Endothelial cell (in vitro differentiated cells): ENCODE results near the gene SOX6. TPM values are rescaled to one million over a fixed set of nuclear protein-coding genes. Genes with fewer than 3 reads are reported as not detected.

Source experiments
- DNase-seq: peaks from one replicate; pipeline ENCODE4 v3.0.0; 2021; ENCODE audit warnings: low spot score
- H3K27ac Mint-ChIP-seq: one replicate; pipeline ENCODE4 v1.8.0; 2021; ENCODE audit warnings: mixed read lengths, inconsistent platforms; ENCODE audit not compliant: unreplicated experiment
- H3K27me3 Mint-ChIP-seq: one replicate; pipeline ENCODE4 v1.8.0; 2021; ENCODE audit warnings: mild to moderate bottlenecking, moderate library complexity, mixed read lengths, inconsistent platforms; ENCODE audit not compliant: unreplicated experiment
- H3K36me3 Mint-ChIP-seq: one replicate; pipeline ENCODE4 v1.8.0; 2021; ENCODE audit warnings: mild to moderate bottlenecking, low read depth, mixed read lengths, inconsistent platforms; ENCODE audit not compliant: unreplicated experiment
- H3K4me1 Mint-ChIP-seq: one replicate; pipeline ENCODE4 v1.8.0; 2021; ENCODE audit warnings: mild to moderate bottlenecking, mixed read lengths, inconsistent platforms; ENCODE audit not compliant: unreplicated experiment
- H3K4me3 Mint-ChIP-seq: one replicate; pipeline ENCODE4 v1.8.0; 2021; ENCODE audit warnings: mild to moderate bottlenecking, mixed read lengths, inconsistent platforms; ENCODE audit not compliant: unreplicated experiment
- H3K9me3 Mint-ChIP-seq: one replicate; pipeline ENCODE4 v1.8.0; 2021; ENCODE audit warnings: mixed read lengths, inconsistent platforms; ENCODE audit not compliant: unreplicated experiment
- total RNA-seq: library from RNA; stranded (reverse); fragmentation: NEBNext Ultra II Directional; extraction: Animal tissue kit (Norgen Biotek cat#: 25700); gene quantifications from one replicate; pipeline ENCODE4 v1.2.1, GENCODE V29; 2021; ENCODE audit not compliant: unreplicated experiment
- TF ChIP-seq, protein P1 (sequence below): fragments of 200-600 bp; sonication (generic); IDR thresholded peaks from one replicate; pipeline ENCODE4 v1.5.0; 2021; ENCODE audit warnings: antibody characterized with exemption; ENCODE audit not compliant: unreplicated experiment

SOX6 gene
- total RNA-seq, 1 donor from 2014 or later = 21.0 TPM

DNA sequence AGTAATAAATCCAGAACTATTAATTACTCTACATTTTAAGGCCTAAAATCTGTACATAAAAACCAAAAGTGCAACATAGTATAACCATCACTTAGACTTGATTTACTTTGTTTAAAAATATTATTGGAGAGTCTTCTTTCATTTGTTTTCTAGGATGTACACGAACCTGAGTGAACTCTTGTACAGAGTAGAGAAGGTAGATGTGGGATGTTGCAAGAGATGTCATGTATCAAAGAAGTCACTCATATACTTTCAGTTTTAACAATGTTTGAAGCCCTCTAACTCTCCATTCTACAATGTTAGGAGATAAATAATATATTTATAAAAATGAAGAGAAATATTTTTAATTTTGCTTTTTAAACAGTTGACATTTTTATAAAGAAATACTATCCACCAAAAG, 38.6 kb downstream of the SOX6 start:
- no peaks in the 10 kb centered on the region for H3K36me3 Mint-ChIP-seq

DNA sequence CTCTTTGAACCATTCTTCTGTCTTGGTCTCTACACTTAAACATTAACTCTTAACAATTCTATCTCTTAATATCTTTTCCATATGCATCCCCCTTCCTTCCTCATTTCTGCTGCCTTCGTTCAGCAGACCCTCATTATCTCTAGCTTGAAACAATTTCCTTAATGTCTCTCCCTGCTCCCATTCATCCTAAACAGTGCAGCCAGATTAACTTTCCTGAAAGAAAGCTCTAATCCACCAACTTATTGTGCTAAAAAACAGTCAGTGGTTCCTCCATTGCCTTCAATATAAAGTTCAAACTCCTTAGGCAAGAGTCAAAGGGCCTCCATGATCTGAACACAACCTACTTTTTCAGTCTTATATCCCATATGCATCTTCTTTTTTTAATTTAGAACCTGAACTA, 42.5 kb downstream of the SOX6 start:
- Mint-ChIP-seq H3K27ac (peak overlapping the region; percentile 38), H3K36me3 (no peaks in the 10 kb centered on the region), H3K27me3 (no peaks in the 10 kb centered on the region), H3K9me3 (no peaks in the 10 kb centered on the region), H3K4me1 (peaks cover 14% of the 10 kb centered on the region), H3K4me3 (no peak overlapping the region)
- TF ChIP-seq, protein P1, sequence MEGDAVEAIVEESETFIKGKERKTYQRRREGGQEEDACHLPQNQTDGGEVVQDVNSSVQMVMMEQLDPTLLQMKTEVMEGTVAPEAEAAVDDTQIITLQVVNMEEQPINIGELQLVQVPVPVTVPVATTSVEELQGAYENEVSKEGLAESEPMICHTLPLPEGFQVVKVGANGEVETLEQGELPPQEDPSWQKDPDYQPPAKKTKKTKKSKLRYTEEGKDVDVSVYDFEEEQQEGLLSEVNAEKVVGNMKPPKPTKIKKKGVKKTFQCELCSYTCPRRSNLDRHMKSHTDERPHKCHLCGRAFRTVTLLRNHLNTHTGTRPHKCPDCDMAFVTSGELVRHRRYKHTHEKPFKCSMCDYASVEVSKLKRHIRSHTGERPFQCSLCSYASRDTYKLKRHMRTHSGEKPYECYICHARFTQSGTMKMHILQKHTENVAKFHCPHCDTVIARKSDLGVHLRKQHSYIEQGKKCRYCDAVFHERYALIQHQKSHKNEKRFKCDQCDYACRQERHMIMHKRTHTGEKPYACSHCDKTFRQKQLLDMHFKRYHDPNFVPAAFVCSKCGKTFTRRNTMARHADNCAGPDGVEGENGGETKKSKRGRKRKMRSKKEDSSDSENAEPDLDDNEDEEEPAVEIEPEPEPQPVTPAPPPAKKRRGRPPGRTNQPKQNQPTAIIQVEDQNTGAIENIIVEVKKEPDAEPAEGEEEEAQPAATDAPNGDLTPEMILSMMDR = no peak
- DNase-seq = no peak

More for the DNA sequence above, 38.6 kb downstream of the SOX6 start:
- H3K4me3 Mint-ChIP-seq = no peak overlapping the region
- H3K27ac Mint-ChIP-seq = no peak overlapping the region
- H3K27me3 Mint-ChIP-seq = no peaks in the 10 kb centered on the region
- peaks cover 12% of the 10 kb centered on the region for H3K4me1 Mint-ChIP-seq
- DNase-seq = no peak
- TF ChIP-seq, protein P1 = no peak
- H3K9me3 Mint-ChIP-seq = no peaks in the 10 kb centered on the region

DNA sequence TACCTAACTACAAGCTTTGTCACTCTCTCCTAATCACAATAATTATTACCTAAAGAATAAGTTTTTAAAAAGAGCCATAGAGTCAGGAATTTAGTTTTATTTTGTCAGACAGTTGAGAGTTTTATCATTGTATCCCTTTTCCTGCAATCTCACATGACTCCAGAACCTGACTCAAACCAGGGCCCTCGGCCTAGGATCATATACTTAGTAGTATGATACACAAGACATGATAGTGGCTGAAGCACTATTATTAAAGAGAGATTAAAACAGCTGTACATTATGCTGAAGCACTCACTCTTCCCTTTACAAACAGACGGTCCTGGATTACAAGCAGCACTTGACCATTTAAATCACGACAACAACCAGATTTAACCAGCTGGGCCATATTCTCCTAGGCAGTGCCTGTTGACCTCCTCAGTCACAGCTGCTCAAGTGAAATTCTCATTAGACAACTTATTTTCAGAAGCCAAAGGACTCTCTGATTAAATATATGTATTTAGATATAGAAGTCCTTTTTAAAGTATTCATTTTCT, 44.0 kb downstream of the SOX6 start:
- no peak overlapping the region for H3K4me3 Mint-ChIP-seq
- H3K27me3 Mint-ChIP-seq = no peaks in the 10 kb centered on the region
- H3K36me3 Mint-ChIP-seq = no peaks in the 10 kb centered on the region
- DNase-seq = no peak
- H3K27ac Mint-ChIP-seq = no peak overlapping the region
- TF ChIP-seq, protein P1 = no peak
- peaks cover 17% of the 10 kb centered on the region for H3K4me1 Mint-ChIP-seq
- H3K9me3 Mint-ChIP-seq = no peaks in the 10 kb centered on the region

DNA sequence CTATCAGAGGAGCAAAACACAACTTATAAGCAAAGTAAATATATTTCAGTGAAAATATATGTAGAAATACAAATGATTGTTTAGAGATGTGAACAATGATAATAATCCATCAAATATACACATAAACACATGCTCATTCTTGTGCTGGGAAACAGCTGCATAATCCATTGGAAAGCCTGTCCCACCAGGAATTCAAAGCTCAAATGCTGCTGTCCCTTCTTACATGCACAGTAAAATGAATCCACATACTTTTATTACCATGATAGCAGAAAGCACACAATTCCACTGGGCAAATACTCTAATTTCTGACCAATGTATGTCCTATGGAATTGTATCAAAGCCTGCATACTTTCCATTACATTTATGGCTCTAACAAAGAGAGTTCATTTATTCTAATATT, 44.5 kb downstream of the SOX6 start:
- no peak overlapping the region for H3K4me3 Mint-ChIP-seq
- no peaks in the 10 kb centered on the region for H3K36me3 Mint-ChIP-seq
- H3K9me3 Mint-ChIP-seq = no peaks in the 10 kb centered on the region
- no peak overlapping the region for H3K27ac Mint-ChIP-seq
- H3K4me1 Mint-ChIP-seq = peaks cover 17% of the 10 kb centered on the region
- H3K27me3 Mint-ChIP-seq = no peaks in the 10 kb centered on the region
- TF ChIP-seq, protein P1 = no peak
- DNase-seq = no peak

DNA sequence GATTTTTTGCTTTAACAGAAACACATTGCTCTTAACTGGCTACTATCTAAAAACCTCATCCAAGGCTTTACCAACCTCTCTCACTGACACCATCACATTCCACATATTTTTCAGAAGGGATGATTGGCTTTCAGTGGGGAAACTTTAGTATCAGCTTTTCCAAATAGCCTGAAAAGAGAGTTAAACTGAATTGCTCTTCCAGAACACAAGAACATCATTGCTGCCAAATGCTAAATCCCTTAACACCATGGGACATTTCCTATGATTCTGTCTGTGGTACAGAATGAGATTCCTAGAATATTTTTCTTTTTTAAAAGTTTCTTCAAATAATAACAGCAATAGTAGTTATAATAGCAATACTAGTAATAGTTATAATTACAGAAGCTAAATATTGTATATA, 45.4 kb downstream of the SOX6 start:
- Mint-ChIP-seq H3K4me3 (no peak overlapping the region), H3K36me3 (no peaks in the 10 kb centered on the region), H3K27me3 (no peaks in the 10 kb centered on the region), H3K4me1 (peaks cover 17% of the 10 kb centered on the region), H3K9me3 (no peaks in the 10 kb centered on the region), H3K27ac (no peak overlapping the region)
- TF ChIP-seq, protein P1 = no peak
- no peak for DNase-seq
